ENCODE data around the gene TRIM24. TPM values are rescaled to one million over a fixed set of nuclear protein-coding genes. Genes with fewer than 3 reads are reported as not detected.

The TRIM24 gene
- total and polyA plus RNA-seq, 2 of the 13 experiments (the other 11 are each of a cell fraction or from before 2014, with no cell fraction given) = 100 to 106 TPM

- TF ChIP-seq MTA3 (CRISPR knock-in tag; IDR thresholded peaks at IDR 0.05) (no peak), USF2 (IDR thresholded peaks at IDR 0.05; ENCODE audit: low read depth, low read length) (no peak), USF2 (CRISPR knock-in tag; IDR thresholded peaks at IDR 0.05; ENCODE audit: borderline replicate concordance) (no peak), GZF1 (CRISPR knock-in tag; IDR thresholded peaks at IDR 0.05) (no peak; the same call in 1 of the 2 replicates), ZFY (CRISPR knock-in tag; IDR thresholded peaks at IDR 0.05) (peak; percentile 73), ARID5B (CRISPR knock-in tag; IDR thresholded peaks at IDR 0.05) (peak; percentile 69), RAD51 (IDR thresholded peaks at IDR 0.05; ENCODE audit: borderline replicate concordance) (no peak), HMGA1 (CRISPR knock-in tag; conservative IDR thresholded peaks at IDR 0.05) (no peak), AGO1 (IDR thresholded peaks at IDR 0.05; ENCODE audit: low read depth, low read length, poor library complexity, severe bottlenecking) (no peak), ZFP41 (CRISPR knock-in tag; IDR thresholded peaks at IDR 0.05; ENCODE audit: borderline replicate concordance) (no peak), ZNF839 (CRISPR knock-in tag; IDR thresholded peaks at IDR 0.05; ENCODE audit: borderline replicate concordance) (no peak), ZBTB2 (CRISPR knock-in tag; IDR thresholded peaks at IDR 0.05; ENCODE audit: low read depth) (peak; percentile 66; the same call in 1 of the 2 replicates), ZBTB10 (CRISPR knock-in tag; IDR thresholded peaks at IDR 0.05; ENCODE audit: borderline replicate concordance) (no peak), ARID4A (CRISPR knock-in tag; IDR thresholded peaks at IDR 0.05; ENCODE audit: borderline replicate concordance) (peak; percentile 88), GTF3A (CRISPR knock-in tag; conservative IDR thresholded peaks at IDR 0.05) (no peak; the same call in 1 of the 2 replicates)
These were observed at the start of gene TRIM24 (continued) for GRCh38 chr7:138460176-138460648.
